SK-N-MC (cell line): Measurements from ENCODE around the gene FAM111A.

Source experiments
- EZH2 ChIP-seq: fragments of 200-600 bp; sonication (generic); IDR thresholded peaks from one replicate; pipeline ENCODE4 v1.6.1; 2017; ENCODE audit warnings: antibody characterized with exemption
- POLR2AphosphoS5 ChIP-seq: IDR thresholded peaks from 2 replicates; pipeline ENCODE4 v1.6.1; 2012; ENCODE audit warnings: mild to moderate bottlenecking, low read depth, low read length, borderline replicate concordance

GRCh38 chr11:59164028-59164427 lies 21.4 kb downstream of the FAM111A start:
- no peak for TF ChIP-seq EZH2
- TF ChIP-seq POLR2AphosphoS5 = no peak
